LNCAP (cell line): ENCODE data around the gene NVL.

ENCODE experiments used
- CTCF ChIP-seq: fragments of 450-650 bp; IDR thresholded peaks from 2 replicates; pipeline ENCODE4 v1.5.1; 2017; ENCODE audit warnings: mild to moderate bottlenecking

NVL gene

GRCh38 chr1:224264321-224264720 is 65.7 kb downstream of the NVL start:
- no peak for TF ChIP-seq CTCF

- TF ChIP-seq CTCF = no peak
Observed at GRCh38 chr1:224262373-224263054, 67.5 kb downstream of the NVL start.

- TF ChIP-seq CTCF = no peak
Observed at GRCh38 chr1:224259986-224260385, 70.0 kb downstream of the NVL start.

GRCh38 chr1:224258351-224258750 is 71.6 kb downstream of the NVL start:
- no peak for TF ChIP-seq CTCF

GRCh38 chr1:224256640-224257039 is 73.3 kb downstream of the NVL start:
- TF ChIP-seq CTCF = no peak

- TF ChIP-seq CTCF = no peak
Observed at GRCh38 chr1:224253721-224254120, 76.3 kb downstream of the NVL start.

GRCh38 chr1:224252479-224252878 is 77.5 kb downstream of the NVL start:
- TF ChIP-seq CTCF = no peak

- no peak for TF ChIP-seq CTCF
Observed at GRCh38 chr1:224251741-224252146, 78.2 kb downstream of the NVL start.
